GM19025 (cell line): ENCODE measurements around the gene GABRG2.
"Not testable (repeated sequence)": the region's sequence is repeated elsewhere in the genome, so short reads cannot be mapped to it uniquely, and the experiment has no call there.

Experiments used
- ATAC-seq: cut with Tn5 transposase; IDR thresholded peaks from one replicate; pipeline ENCODE4 v1.9.1; 2021; ENCODE audit warnings: mild to moderate bottlenecking, low read depth, moderate library complexity; ENCODE audit not compliant: unreplicated experiment

Gene GABRG2

GRCh38 chr5:162067655-162068411 lies at the start of gene GABRG2:
Gene GABRG2 (plus strand): TSS chr5:162067773. CDS start chr5:162068000, 227 bp downstream.
- no peak for ATAC-seq

- ATAC-seq: no peak
Measured at GRCh38 chr5:162025312-162025711, 42.3 kb upstream of the GABRG2 start.

DNA sequence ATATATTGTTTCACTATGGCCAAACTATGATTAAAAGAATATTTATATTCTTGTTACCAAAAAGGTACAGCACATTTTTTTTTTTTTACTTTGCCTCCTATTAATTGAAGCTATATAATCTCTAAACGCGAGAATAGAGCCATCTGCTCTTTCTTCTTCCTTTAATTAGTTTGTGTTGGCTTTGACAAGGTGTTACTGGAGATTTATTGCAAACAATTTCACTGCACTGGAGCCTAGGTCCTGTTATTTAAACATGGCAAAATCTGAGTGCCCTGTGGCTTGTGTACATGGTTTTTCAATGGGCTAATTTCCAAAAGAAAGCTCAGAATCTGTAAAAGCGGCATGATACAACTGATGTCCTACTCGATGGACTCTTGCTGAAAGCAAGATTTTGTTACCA lies 40.8 kb upstream of the GABRG2 start:
- no peak for ATAC-seq

DNA sequence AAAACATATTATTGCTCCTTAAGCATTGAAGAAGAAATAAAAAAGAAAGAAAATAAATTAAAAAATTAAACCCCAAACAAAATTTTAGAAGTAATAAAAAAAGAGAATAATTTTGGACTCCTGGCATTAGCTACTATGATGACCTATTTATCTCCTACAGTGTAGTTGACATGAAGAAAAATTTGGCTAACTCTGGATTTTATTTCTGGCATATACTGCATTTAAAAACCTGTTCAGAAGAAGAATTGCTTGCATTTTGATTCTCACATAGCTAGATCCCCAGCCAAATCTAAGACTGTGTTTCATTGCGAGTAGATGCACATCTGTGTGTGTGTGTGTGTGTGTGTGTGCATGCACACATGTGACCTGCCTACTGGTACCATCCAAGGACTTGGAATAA lies 30.1 kb upstream of the GABRG2 start:
- no peak for ATAC-seq

DNA sequence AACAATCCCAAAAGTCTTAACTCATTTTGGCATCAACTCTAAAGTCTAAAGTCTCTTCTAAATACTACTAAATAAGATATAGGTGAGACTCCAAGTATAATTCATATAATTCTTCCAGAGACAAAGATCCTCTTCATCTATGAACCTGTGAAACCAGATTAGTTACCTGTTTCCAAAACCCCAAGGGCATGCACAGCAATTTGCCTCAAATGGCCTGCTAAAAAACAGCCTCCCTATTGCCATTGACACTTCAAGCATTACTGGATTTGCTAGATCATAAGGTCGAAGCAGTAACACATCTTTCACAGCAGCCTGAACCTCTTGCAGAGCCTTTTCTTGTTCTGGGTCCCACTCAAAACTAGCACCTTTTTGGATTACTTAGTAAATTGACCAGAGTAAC lies 20.3 kb upstream of the GABRG2 start:
- no peak for ATAC-seq

DNA sequence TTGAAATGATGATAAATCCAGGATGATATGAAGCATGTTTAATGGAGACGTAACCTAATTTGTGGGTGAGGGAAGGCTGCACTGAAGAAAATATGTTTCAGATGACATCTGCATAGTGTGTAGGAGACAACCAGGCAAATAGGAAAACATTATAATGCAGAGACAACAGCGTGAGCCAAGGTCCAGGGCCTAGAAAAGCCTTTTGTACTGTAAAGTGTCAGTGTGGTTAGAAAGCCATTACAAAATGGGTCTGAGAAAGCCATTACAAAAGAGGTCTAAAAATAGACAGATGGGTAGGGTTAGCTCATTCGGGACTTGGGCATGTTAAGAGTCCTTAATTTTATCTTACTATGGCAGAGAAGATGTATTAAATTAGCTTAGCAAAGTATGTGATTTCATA lies 14.9 kb upstream of the GABRG2 start:
- no peak for ATAC-seq

GRCh38 chr5:162055095-162055494 lies 12.5 kb upstream of the GABRG2 start:
- not testable (repeated sequence) for ATAC-seq

- ATAC-seq: no peak
Measured at GRCh38 chr5:162067162-162067561, 411 bp upstream of the GABRG2 start.

- ATAC-seq: no peak
Measured at GRCh38 chr5:162068412-162068811, 839 bp downstream of the GABRG2 start.

DNA sequence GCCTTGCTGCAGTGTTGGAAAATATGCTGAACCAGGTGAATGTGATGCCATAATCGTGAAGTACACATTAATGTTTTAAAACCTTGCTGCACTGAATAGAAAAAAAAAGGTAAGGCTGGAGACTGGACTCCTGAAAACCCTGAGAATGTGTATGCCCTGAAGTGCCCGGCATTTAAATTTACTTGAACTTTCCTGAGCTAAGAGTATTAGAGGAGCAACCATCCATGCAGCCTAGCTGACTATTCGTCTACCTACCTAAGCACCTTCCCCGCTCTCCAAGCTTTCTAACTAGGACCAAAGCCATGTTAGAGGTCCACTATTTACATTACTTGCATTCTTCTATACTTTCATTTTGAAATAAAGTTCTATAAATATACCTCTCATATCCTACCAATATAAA lies 1.4 kb downstream of the GABRG2 start:
- ATAC-seq: no peak

GRCh38 chr5:162078805-162079204 lies 11.2 kb downstream of the GABRG2 start:
- ATAC-seq: no peak

DNA sequence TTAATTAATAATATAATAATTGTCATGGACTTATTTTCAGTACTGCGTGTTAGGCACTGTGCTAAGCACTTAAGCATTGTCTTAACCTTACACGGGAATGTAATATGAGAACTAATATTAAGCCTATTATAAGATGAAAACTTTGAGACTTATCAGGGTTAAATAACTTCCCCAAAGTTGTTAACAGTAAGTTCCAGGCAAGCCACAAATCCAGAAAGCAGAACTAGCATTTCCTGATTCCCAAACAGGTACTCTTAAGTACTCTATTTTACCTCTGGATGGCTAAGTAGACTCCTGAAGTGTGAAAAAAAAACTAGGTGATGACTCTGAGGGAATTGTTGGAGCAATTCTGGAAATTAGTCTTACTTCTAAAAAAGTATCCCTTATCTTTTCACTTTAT lies 23.8 kb downstream of the GABRG2 start:
- no peak for ATAC-seq

DNA sequence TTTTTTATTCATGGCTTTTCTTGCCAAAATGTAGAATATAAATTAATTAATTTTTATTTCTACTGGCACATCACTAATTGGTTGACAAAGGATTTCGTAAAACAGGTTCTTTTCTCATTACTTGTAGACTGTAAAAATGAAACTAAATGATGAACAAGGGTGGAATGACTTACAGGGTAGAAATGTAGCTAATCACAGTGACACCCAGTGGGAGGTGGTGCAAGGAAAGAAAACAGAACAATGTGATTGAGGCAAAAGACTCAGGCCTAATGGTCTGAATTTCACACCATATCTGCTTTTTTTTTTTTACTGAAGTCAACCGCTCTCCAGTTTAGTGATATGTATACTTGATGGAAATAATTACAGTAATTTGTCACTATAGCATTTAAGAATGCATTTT lies 28.9 kb downstream of the GABRG2 start:
- ATAC-seq: no peak

GRCh38 chr5:162107591-162107990 lies 40.0 kb downstream of the GABRG2 start:
- ATAC-seq: no peak

GRCh38 chr5:162119801-162120200 lies 52.2 kb downstream of the GABRG2 start:
- ATAC-seq: no peak

GRCh38 chr5:162128117-162128516 lies 60.5 kb downstream of the GABRG2 start:
- no peak for ATAC-seq

DNA sequence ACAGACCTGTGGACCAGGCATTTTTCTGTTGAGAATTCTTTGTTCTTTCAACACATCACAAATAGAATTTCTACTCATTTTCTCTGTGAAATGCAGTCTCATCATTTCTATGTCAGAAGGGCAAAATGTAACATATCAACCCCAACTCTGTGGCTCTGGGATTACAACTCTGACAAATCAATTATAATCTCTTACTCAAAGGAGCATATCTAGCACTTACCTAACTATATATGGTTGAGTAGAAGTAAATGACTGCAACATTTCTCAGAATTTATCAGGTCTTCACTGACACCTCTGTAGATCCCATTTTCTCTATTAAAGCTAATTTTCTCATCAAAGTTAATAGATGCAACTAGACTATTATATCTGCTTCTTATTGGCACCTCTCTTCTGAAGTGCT lies 64.8 kb downstream of the GABRG2 start:
- no peak for ATAC-seq

- no peak for ATAC-seq
Measured at GRCh38 chr5:162139190-162139589, 71.6 kb downstream of the GABRG2 start.

- ATAC-seq: no peak
Measured at GRCh38 chr5:162154242-162154641, 86.7 kb downstream of the GABRG2 start.

GRCh38 chr5:162160401-162160800 lies 92.8 kb downstream of the GABRG2 start:
- no peak for ATAC-seq

DNA sequence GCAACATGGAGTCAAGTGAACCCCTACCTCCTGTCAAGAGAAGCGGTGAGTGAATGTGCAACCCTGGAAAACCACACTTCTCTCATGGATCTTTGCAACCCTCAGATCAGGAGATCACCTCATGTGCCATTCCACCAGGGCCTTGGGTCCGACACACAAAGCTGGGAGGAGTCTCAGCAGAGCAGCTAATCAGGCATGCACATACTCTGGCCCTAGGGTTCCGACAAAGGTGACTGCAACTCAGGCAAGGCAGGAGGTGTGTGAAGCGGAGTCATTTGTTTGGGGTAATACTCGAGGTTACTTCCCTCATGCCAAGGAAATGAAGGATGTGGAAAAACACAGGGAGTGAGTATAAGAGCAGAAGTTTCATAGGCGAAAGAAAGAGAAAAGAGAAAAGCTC lies 96.1 kb downstream of the GABRG2 start:
- no peak for ATAC-seq

GRCh38 chr5:162174358-162174974 lies 106.9 kb downstream of the GABRG2 start:
- no peak for ATAC-seq
